ENCODE results near the gene MMP28.

The MMP28 gene

DNA sequence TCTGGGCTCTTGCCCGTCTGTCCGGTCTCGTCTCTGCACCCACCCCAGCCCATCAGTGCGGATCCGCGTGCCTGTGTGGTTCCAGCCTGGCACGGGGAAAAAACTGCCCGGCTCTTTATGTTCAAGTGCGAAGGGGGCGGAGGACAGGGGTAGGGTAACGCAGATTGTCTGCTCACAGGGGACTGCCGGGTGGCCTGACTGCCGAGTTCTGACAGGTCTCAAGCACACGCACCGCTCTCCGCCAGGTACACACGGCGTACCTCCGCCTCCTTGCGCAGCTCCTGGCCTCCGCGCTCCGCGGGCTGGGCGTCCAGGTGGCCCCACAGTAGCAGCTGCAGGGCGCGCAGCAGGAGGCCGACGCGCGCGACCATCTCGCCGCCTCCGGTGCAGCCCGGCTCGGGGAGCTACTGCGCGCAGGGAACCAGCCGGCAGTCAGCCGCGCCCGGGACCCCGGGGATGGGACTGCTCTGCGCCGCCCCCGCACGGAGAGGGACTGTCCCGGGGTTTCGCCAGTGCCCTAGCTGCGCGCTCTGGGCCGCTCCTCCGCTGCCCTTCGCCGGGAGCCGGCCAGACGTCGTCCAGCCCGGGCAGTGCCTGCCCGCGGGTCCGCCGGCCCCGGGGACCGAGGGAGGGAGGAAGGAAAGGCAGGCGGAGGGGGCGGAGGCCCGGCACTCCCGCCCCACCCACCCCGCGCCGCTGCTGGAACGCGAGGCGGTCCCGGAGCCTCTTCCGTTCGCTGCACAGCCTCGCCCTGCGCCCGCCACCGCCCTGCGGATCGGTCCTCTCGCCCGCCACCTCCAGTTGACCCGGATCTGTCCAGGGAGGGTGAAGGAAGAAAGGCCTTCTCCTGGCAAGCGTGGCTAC lies at the start of gene MMP28:
Gene MMP28 (minus strand): TSS at position 635 of the 864 bp plus-strand sequence. CDS start 264 bp downstream, at position 371.
- Histone ChIP-seq H3K9ac (ENCODE audit: low read depth, low read length) (peak within 1 kb of the TSS; percentile 55; the same call in 1 of the 2 replicates), H3K9me3 (ENCODE audit: control insufficient read depth, insufficient read depth, low read length) (no peaks in the 10 kb centered on the region)

DNA sequence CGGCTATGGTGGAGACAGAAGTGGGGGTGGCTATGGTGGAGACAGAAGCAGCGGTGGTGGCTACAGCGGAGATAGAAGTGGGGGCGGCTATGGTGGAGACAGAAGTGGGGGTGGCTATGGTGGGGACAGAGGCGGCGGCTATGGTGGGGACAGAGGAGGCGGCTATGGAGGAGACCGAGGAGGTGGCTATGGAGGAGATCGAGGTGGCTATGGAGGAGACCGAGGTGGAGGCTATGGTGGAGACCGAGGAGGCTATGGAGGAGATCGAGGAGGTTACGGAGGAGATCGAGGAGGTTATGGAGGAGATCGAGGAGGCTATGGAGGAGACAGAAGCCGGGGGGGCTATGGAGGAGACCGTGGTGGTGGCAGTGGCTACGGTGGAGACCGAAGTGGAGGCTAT lies 49.1 kb upstream of the MMP28 start:
- Histone ChIP-seq H3K4me1 (ENCODE audit: insufficient read depth, low read length) (no peaks in the 10 kb centered on the region), H3K36me3 (ENCODE audit: insufficient read depth, low read length) (peaks cover 24% of the 10 kb centered on the region), H3K9me3 (ENCODE audit: control insufficient read depth, insufficient read depth, low read length) (no peaks in the 10 kb centered on the region), H3K9ac (ENCODE audit: low read depth, low read length) (no peak overlapping the region)

More for the DNA sequence above, at the start of gene MMP28:
- H3K36me3 ChIP-seq (ENCODE audit: insufficient read depth, low read length), result no peaks in the 10 kb centered on the region
- peaks cover 3% of the 10 kb centered on the region; the same call in 1 of the 2 replicates for H3K4me1 ChIP-seq (ENCODE audit: insufficient read depth, low read length)

DNA sequence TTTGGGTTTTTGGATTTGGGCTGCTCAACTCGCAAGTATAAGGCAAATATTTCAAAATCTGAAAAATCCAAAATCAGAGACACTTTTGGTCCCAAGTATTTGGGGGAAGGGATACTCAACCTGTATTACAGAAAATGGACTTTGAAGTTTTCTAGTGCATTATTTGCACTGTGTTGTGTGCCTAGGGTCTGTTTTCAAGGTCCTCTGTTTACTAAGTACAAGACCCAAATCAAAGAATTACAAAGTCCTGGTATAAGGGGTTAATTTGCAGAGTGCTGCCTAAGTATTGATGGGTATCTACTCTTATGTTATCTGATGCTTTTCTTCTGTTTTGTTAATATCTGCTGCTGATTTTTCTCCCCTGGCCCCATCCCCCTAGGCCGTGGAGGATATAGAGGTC lies 48.3 kb upstream of the MMP28 start:
- Histone ChIP-seq H3K9me3 (ENCODE audit: control insufficient read depth, insufficient read depth, low read length) (no peaks in the 10 kb centered on the region), H3K36me3 (ENCODE audit: insufficient read depth, low read length) (peaks cover 24% of the 10 kb centered on the region), H3K9ac (ENCODE audit: low read depth, low read length) (no peak overlapping the region), H3K4me1 (ENCODE audit: insufficient read depth, low read length) (no peaks in the 10 kb centered on the region)

- Histone ChIP-seq H3K9me3 (ENCODE audit: control insufficient read depth, insufficient read depth, low read length) (no peaks in the 10 kb centered on the region), H3K9ac (ENCODE audit: low read depth, low read length) (no peak overlapping the region), H3K4me1 (ENCODE audit: insufficient read depth, low read length) (no peaks in the 10 kb centered on the region), H3K36me3 (ENCODE audit: insufficient read depth, low read length) (peaks cover 36% of the 10 kb centered on the region)
These were observed 46.8 kb upstream of the MMP28 start for GRCh38 chr17:35842239-35842638.

DNA sequence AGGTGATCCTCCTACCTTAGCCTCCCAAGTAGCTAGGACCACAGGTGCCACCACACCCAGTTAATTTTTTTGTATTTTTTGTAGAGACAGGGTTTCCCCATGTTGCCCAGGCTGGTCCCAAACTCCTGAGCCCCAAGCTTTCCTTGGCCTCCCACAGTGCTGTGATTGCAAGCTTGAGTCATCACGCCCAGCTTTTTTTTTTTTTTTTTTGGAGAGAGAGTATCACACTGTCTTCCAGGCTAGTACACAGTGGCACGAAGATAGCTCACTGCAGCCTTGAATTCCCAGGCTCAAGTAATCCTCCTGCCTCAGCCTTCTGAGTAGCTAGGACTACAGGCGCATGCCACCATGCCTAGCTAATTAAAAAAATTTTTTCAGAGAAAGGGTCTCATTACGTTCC lies 46.1 kb upstream of the MMP28 start:
- no peaks in the 10 kb centered on the region for H3K4me1 ChIP-seq (ENCODE audit: insufficient read depth, low read length)
- H3K36me3 ChIP-seq (ENCODE audit: insufficient read depth, low read length), result peaks cover 39% of the 10 kb centered on the region
- no peaks in the 10 kb centered on the region for H3K9me3 ChIP-seq (ENCODE audit: control insufficient read depth, insufficient read depth, low read length)
- no peak overlapping the region for H3K9ac ChIP-seq (ENCODE audit: low read depth, low read length)

- Histone ChIP-seq H3K9ac (ENCODE audit: low read depth, low read length) (no peak overlapping the region), H3K9me3 (ENCODE audit: control insufficient read depth, insufficient read depth, low read length) (no peaks in the 10 kb centered on the region), H3K36me3 (ENCODE audit: insufficient read depth, low read length) (peaks cover 39% of the 10 kb centered on the region), H3K4me1 (ENCODE audit: insufficient read depth, low read length) (no peaks in the 10 kb centered on the region)
These were observed 45.7 kb upstream of the MMP28 start for GRCh38 chr17:35841101-35841500.

- no peaks in the 10 kb centered on the region for H3K9me3 ChIP-seq (ENCODE audit: control insufficient read depth, insufficient read depth, low read length)
- peaks cover 30% of the 10 kb centered on the region for H3K36me3 ChIP-seq (ENCODE audit: insufficient read depth, low read length)
- H3K4me1 ChIP-seq (ENCODE audit: insufficient read depth, low read length), result no peaks in the 10 kb centered on the region
- H3K9ac ChIP-seq (ENCODE audit: low read depth, low read length), result no peak overlapping the region
These were observed 29.8 kb upstream of the MMP28 start for GRCh38 chr17:35825206-35825605.

DNA sequence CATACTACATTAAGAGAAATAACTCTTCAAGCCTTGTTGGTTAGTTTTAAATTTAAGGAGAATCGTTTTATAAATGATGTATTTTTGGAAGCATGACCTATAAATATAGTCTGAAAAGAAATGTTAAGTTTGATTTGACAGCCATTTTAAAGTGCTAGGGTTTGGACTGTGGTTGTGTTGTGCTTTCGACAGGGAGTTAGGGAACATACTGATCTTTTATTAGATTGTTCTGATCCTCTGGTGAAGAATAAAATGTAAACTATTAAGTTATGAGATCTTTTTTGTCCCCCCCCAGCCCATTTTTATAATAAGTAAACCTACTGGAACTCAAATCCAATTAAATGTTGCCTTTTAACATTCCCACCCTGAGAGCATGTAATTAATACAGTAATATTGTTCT lies 25.9 kb upstream of the MMP28 start:
- Histone ChIP-seq H3K36me3 (ENCODE audit: insufficient read depth, low read length) (peaks cover 30% of the 10 kb centered on the region), H3K4me1 (ENCODE audit: insufficient read depth, low read length) (no peaks in the 10 kb centered on the region), H3K9ac (ENCODE audit: low read depth, low read length) (no peak overlapping the region), H3K9me3 (ENCODE audit: control insufficient read depth, insufficient read depth, low read length) (no peaks in the 10 kb centered on the region)

DNA sequence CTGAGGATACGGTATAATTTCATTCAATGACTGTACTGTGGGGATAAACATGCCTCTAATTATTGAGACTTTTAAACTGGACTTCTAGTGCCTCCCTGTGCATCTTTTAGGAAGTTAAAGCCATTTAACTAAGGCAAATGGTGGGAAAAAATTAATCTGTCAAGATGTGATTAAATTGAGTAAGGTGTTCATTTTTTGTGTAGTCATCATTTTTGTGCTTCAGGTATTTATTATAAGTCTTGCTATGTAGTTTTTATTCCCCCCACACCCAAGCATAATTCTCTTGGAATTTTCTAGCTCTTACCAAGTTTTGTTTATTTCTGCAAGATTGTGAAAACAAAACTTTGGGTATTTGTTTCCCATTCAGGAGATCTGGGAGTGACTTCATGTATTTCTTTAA lies 24.0 kb upstream of the MMP28 start:
- no peaks in the 10 kb centered on the region for H3K9me3 ChIP-seq (ENCODE audit: control insufficient read depth, insufficient read depth, low read length)
- no peak overlapping the region for H3K9ac ChIP-seq (ENCODE audit: low read depth, low read length)
- no peaks in the 10 kb centered on the region for H3K4me1 ChIP-seq (ENCODE audit: insufficient read depth, low read length)
- peaks cover 21% of the 10 kb centered on the region for H3K36me3 ChIP-seq (ENCODE audit: insufficient read depth, low read length)

DNA sequence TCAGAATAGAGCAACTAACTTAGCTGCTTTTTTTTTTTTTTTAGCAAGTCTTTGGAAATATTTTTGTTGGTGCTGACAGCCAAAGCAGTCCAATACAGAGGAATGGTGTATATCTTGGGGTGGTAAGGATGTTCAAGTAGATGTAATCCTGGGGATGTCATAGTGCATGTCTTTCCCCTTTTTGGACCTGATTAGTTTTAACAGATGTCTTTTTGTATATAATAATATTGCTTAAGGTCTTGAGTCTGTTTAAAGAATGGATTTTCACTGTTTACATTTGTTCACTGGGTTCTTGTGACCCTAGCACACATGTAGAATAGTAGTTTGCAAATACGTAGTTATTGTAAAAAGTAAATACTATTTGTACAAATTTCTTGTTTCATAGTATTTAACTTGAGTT lies 21.8 kb upstream of the MMP28 start:
- H3K36me3 ChIP-seq (ENCODE audit: insufficient read depth, low read length), result peaks cover 8% of the 10 kb centered on the region
- no peaks in the 10 kb centered on the region for H3K4me1 ChIP-seq (ENCODE audit: insufficient read depth, low read length)
- no peak overlapping the region for H3K9ac ChIP-seq (ENCODE audit: low read depth, low read length)
- no peaks in the 10 kb centered on the region for H3K9me3 ChIP-seq (ENCODE audit: control insufficient read depth, insufficient read depth, low read length)

- no peak overlapping the region for H3K9ac ChIP-seq (ENCODE audit: low read depth, low read length)
These were observed 21.3 kb upstream of the MMP28 start for GRCh38 chr17:35816723-35817122.

DNA sequence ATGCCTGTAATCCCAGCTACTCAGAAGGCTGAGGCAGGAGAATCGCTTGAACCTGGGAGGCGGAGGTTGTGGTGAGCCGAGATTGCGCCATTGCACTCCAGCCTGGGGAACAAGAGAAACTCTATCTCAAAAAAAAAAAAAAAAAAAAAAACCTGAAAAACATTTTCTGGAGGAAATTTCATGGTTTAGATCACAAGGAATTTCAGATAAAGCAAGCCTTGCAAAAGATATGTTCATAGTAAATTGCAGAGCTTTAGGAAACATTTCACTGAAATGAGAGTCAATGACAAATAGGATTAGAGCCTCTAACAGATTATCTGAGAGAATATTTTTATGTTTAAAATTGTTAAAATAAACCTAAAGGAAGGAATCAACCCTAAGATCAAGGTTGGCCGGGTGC lies 17.0 kb upstream of the MMP28 start:
- no peak overlapping the region for H3K9ac ChIP-seq (ENCODE audit: low read depth, low read length)
- H3K36me3 ChIP-seq (ENCODE audit: insufficient read depth, low read length), result no peaks in the 10 kb centered on the region

More at GRCh38 chr17:35816723-35817122, 21.3 kb upstream of the MMP28 start:
- Histone ChIP-seq H3K4me1 (ENCODE audit: insufficient read depth, low read length) (no peaks in the 10 kb centered on the region), H3K9me3 (ENCODE audit: control insufficient read depth, insufficient read depth, low read length) (no peaks in the 10 kb centered on the region), H3K36me3 (ENCODE audit: insufficient read depth, low read length) (peaks cover 8% of the 10 kb centered on the region)

GRCh38 chr17:35811759-35812158 lies 16.3 kb upstream of the MMP28 start:
- H3K36me3 ChIP-seq (ENCODE audit: insufficient read depth, low read length), result no peaks in the 10 kb centered on the region
- H3K9me3 ChIP-seq (ENCODE audit: control insufficient read depth, insufficient read depth, low read length), result no peaks in the 10 kb centered on the region
- no peak overlapping the region for H3K9ac ChIP-seq (ENCODE audit: low read depth, low read length)
- peaks cover 8% of the 10 kb centered on the region; the same call in 1 of the 2 replicates for H3K4me1 ChIP-seq (ENCODE audit: insufficient read depth, low read length)

More for the DNA sequence above, 17.0 kb upstream of the MMP28 start:
- H3K4me1 ChIP-seq (ENCODE audit: insufficient read depth, low read length), result peaks cover 7% of the 10 kb centered on the region; the same call in 1 of the 2 replicates
- no peaks in the 10 kb centered on the region for H3K9me3 ChIP-seq (ENCODE audit: control insufficient read depth, insufficient read depth, low read length)

GRCh38 chr17:35809855-35810461 lies 14.5 kb upstream of the MMP28 start:
- Histone ChIP-seq H3K4me1 (ENCODE audit: insufficient read depth, low read length) (peaks cover 8% of the 10 kb centered on the region; the same call in 1 of the 2 replicates), H3K9me3 (ENCODE audit: control insufficient read depth, insufficient read depth, low read length) (no peaks in the 10 kb centered on the region), H3K36me3 (ENCODE audit: insufficient read depth, low read length) (no peaks in the 10 kb centered on the region), H3K9ac (ENCODE audit: low read depth, low read length) (peak overlapping the region; percentile 96)

All from ES-I3 (cell line).